Loucy (cell line): ENCODE results near the gene TRIM47.

Experiments used
- H2AFZ ChIP-seq: fragments of 200-600 bp; sonication (generic); 2 replicates; pipeline ENCODE4 v1.6.0; 2016; ENCODE audit warnings: antibody characterized with exemption, mild to moderate bottlenecking, low read length, moderate library complexity
- H3F3A ChIP-seq: fragments of 200-600 bp; 2 replicates; pipeline ENCODE4 v1.6.0; 2016; ENCODE audit warnings: antibody characterized with exemption, low read depth, mild to moderate bottlenecking
- H3K27me3 ChIP-seq: fragments of 200-600 bp; sonication (generic); 2 replicates; pipeline ENCODE4 v1.6.1; 2014; ENCODE audit warnings: low read length, mild to moderate bottlenecking; ENCODE audit not compliant: insufficient read depth, poor library complexity, severe bottlenecking
- H3K36me3 ChIP-seq: fragments of 200-600 bp; sonication (generic); 2 replicates; pipeline ENCODE4 v1.6.1; 2016; ENCODE audit warnings: low read length; ENCODE audit not compliant: insufficient read depth
- H3K4me1 ChIP-seq: fragments of 200-600 bp; sonication (generic); 2 replicates; pipeline ENCODE4 v1.5.1; 2014; ENCODE audit warnings: low read length, mild to moderate bottlenecking; ENCODE audit not compliant: insufficient read depth, poor library complexity, severe bottlenecking
- H3K4me2 ChIP-seq: fragments of 200-600 bp; sonication (generic); 2 replicates; pipeline ENCODE4 v1.6.0; 2014; ENCODE audit warnings: antibody characterized with exemption, low read length, low read depth, mild to moderate bottlenecking; ENCODE audit not compliant: poor library complexity, severe bottlenecking
- H3K4me3 ChIP-seq: fragments of 200-600 bp; sonication (generic); 2 replicates; pipeline ENCODE4 v1.5.1; 2014; ENCODE audit warnings: low read length, mild to moderate bottlenecking, mixed read lengths; ENCODE audit not compliant: poor library complexity, severe bottlenecking
- H3K79me2 ChIP-seq: fragments of 200-600 bp; sonication (generic); 2 replicates; pipeline ENCODE4 v1.6.1; 2014; ENCODE audit warnings: low read length; ENCODE audit not compliant: insufficient read depth
- H3K9ac ChIP-seq: fragments of 200-600 bp; sonication (generic); 2 replicates; pipeline ENCODE4 v1.6.0; 2014; ENCODE audit warnings: mild to moderate bottlenecking, low read depth, low read length, moderate library complexity; ENCODE audit not compliant: poor library complexity, severe bottlenecking
- H3K9me2 ChIP-seq: fragments of 200-600 bp; sonication (generic); replicated peaks from 2 replicates; pipeline ENCODE4 v1.6.1; 2016; ENCODE audit warnings: low read depth, low read length, mixed read lengths
- H3K9me3 ChIP-seq: fragments of 200-600 bp; sonication (generic); 2 replicates; pipeline ENCODE4 v1.6.1; 2014; ENCODE audit warnings: mild to moderate bottlenecking, antibody characterized with exemption, low read length, low read depth; ENCODE audit not compliant: insufficient read depth
- H4K20me1 ChIP-seq: fragments of 200-600 bp; sonication (generic); 2 replicates; pipeline ENCODE4 v1.6.0; 2014; ENCODE audit warnings: antibody characterized with exemption, low read length, mild to moderate bottlenecking; ENCODE audit not compliant: insufficient read depth, poor library complexity, severe bottlenecking
- EZH2phosphoT487 ChIP-seq: fragments of 200-600 bp; IDR thresholded peaks from 2 replicates; pipeline ENCODE4 v1.6.1; 2018; ENCODE audit warnings: antibody characterized with exemption, mild to moderate bottlenecking, moderate library complexity, borderline replicate concordance
- TF ChIP-seq, protein P1 (sequence below): fragments of 200-600 bp; sonication (generic); conservative IDR thresholded peaks from 2 replicates; pipeline ENCODE4 v1.5.1; 2014; ENCODE audit warnings: mild to moderate bottlenecking, antibody characterized with exemption, low read length

Gene TRIM47

DNA sequence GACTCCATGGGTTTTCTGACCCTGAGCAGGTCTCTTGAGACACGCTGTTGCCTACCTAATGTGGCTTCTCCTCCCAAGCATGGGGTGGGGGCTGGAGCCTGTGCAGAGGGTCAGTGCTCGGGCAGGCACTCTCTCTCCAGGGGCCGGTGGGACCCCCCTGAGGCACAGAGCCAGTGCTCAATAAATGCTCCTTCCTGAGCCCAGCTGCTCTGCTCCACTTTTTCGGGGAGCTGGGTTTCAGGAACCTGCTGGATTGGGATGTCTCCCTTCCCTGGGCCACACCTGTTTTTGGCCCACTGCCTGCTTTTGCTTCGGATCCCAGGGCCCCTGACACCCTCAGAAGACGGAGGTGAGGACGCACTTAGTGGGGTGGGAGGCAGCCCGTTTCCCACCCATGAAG is 19.7 kb upstream of the TRIM47 start:
- Histone ChIP-seq H3F3A (peaks cover 5% of the 10 kb centered on the region), H2AFZ (no peak overlapping the region), H3K9me2 (no peaks in the 10 kb centered on the region), H3K9ac (no peak overlapping the region), H3K79me2 (peaks cover 46% of the 10 kb centered on the region), H4K20me1 (no peaks in the 10 kb centered on the region), H3K4me2 (no peak overlapping the region), H3K4me3 (no peak overlapping the region), H3K4me1 (peaks cover 29% of the 10 kb centered on the region), H3K36me3 (peaks cover 28% of the 10 kb centered on the region; the same call in 1 of the 2 replicates), H3K9me3 (no peaks in the 10 kb centered on the region), H3K27me3 (no peaks in the 10 kb centered on the region)
- TF ChIP-seq EZH2phosphoT487: no peak
- TF ChIP-seq, protein P1, sequence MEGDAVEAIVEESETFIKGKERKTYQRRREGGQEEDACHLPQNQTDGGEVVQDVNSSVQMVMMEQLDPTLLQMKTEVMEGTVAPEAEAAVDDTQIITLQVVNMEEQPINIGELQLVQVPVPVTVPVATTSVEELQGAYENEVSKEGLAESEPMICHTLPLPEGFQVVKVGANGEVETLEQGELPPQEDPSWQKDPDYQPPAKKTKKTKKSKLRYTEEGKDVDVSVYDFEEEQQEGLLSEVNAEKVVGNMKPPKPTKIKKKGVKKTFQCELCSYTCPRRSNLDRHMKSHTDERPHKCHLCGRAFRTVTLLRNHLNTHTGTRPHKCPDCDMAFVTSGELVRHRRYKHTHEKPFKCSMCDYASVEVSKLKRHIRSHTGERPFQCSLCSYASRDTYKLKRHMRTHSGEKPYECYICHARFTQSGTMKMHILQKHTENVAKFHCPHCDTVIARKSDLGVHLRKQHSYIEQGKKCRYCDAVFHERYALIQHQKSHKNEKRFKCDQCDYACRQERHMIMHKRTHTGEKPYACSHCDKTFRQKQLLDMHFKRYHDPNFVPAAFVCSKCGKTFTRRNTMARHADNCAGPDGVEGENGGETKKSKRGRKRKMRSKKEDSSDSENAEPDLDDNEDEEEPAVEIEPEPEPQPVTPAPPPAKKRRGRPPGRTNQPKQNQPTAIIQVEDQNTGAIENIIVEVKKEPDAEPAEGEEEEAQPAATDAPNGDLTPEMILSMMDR: no peak

DNA sequence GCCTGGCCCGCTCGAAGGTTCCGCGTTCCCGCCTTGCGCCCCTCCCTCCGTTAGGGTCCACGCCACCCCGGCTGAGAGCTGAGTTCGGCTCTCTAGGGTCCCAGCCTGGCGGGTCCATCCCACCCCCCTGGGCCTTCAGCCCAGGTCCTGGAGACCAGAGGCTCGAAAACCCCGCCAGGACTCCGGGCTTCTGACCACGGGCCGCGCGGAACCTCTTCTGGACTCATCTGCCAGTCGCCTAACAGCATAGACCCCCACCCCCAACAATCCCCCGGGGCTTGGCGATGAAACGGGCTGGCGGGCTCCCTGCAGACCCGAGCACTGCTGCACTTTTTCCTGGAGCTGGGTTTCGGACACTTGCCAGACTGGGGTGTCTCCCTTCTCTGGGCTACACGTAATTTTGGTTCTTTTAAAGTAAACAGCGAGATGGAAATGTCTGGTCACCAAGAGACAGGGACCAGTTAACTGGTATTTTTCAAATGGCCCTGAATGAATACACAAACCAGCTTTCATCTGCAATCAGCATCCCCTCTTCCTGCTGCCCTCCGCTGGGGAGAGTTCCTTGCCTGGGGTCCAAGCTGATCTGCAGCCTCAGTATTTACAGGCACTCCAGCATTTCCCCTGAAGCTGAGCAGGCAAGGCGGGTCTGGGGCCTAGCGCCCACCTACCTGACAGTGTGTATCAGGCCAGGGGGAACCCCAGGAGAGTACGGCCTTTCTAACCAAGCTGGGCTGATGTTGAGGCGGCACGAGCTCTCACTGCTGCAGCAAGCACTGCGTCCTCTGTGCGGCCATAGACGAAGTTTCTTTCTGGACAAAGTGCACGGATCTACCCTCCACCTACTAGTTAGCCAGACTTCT is 19.0 kb upstream of the TRIM47 start:
- Histone ChIP-seq H2AFZ (no peak overlapping the region), H3K36me3 (peaks cover 28% of the 10 kb centered on the region; the same call in 1 of the 2 replicates), H3K27me3 (no peaks in the 10 kb centered on the region), H3K9me3 (no peaks in the 10 kb centered on the region), H3K4me3 (peak overlapping the region; percentile 74), H3K4me2 (peak overlapping the region; percentile 96), H4K20me1 (no peaks in the 10 kb centered on the region), H3K9ac (peak overlapping the region; percentile 80), H3K79me2 (peaks cover 41% of the 10 kb centered on the region), H3K9me2 (no peaks in the 10 kb centered on the region), H3F3A (peaks cover 5% of the 10 kb centered on the region), H3K4me1 (peaks cover 27% of the 10 kb centered on the region)
- TF ChIP-seq EZH2phosphoT487: no peak
- TF ChIP-seq, protein P1: no peak

DNA sequence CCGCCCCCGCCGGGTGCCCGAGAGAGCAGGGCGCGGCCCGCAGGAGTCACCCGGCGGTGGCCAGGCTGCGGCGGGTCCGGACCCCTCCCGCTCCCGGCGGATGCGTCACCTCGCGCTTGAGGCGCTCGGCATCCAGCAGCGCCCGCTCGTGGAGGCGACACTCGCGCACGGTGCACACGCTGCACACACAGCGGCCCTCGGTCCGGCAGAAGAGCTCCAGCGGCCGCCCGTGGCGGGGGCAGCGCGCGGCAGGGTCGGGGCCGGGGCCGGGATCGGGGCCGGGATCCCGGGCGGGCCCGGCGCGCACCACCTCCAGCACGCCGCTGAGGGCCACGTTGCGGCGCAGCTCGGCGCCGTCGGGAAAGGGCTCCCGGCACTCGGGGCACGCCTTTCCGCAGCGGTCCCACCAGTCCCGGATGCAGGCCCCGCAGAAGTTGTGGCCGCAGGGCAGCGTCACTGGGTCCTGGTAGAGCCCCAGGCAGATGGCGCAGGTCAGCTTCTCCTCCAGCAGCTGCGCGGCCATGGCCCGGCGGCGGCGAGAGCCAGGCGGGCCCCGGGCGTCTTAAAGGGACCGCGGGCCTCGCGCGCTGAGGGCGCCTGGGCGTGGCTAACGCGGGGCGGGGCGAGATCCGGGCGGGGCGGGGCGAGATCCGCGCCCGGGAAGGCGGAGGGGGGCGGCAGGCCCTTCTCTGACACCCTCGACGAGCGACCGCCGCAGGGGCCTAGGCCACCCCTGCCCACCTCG is 18.2 kb upstream of the TRIM47 start, which contains the start of gene TRIM65:
Gene TRIM65 (minus strand): TSS at position 537 of the 745 bp plus-strand sequence. CDS start 14 bp downstream, at position 523.
- no peaks in the 10 kb centered on the region for H3K9me3 ChIP-seq
- no peaks in the 10 kb centered on the region for H3K9me2 ChIP-seq
- TF ChIP-seq, protein P1: peak; percentile 21; the same call in 1 of the 2 replicates
- no peak for TF ChIP-seq EZH2phosphoT487
- H3K27me3 ChIP-seq: no peaks in the 10 kb centered on the region
- peak within 1 kb of the TSS; percentile 80 for H3K9ac ChIP-seq
- peaks cover 33% of the 10 kb centered on the region for H3K79me2 ChIP-seq
- H2AFZ ChIP-seq: peak within 1 kb of the TSS; percentile 89
- peaks cover 23% of the 10 kb centered on the region; the same call in 1 of the 2 replicates for H3K36me3 ChIP-seq
- peaks cover 27% of the 10 kb centered on the region for H3K4me1 ChIP-seq
- peak within 1 kb of the TSS; percentile 96 for H3K4me2 ChIP-seq
- no peaks in the 10 kb centered on the region for H4K20me1 ChIP-seq
- H3K4me3 ChIP-seq: peak within 1 kb of the TSS; percentile 74
- H3F3A ChIP-seq: peaks cover 5% of the 10 kb centered on the region
